BJ (cell line): ENCODE data around the gene SLC22A14. TPM values are rescaled to one million over a fixed set of nuclear protein-coding genes. Genes with fewer than 3 reads are reported as not detected.

ENCODE experiments used
- CTCF ChIA-PET: fragments of 350-600 bp; formaldehyde crosslinking; extraction: SDS; loops from one replicate; lab custom pipeline; 2021; ENCODE audit warnings: antibody characterized with exemption, inconsistent platforms; lab: Yijun Ruan, JAX
- POLR2A ChIA-PET: fragments of 300-600 bp; sonication (Branson Sonifier 250); formaldehyde crosslinking; extraction: SDS; loops from one replicate; lab custom pipeline; 2021; ENCODE audit warnings: antibody characterized with exemption; lab: Charles Lee
- DNase-seq: peaks from one replicate; pipeline ENCODE4 v3.0.0-alpha.2; 2011; ENCODE audit warnings: low read depth
- H3K27me3 ChIP-seq: 2 replicates; pipeline ENCODE4 v1.6.0; 2011; ENCODE audit warnings: low read length; ENCODE audit not compliant: control insufficient read depth, insufficient read depth
- H3K36me3 ChIP-seq: 2 replicates; pipeline ENCODE4 v1.5.1; 2011; ENCODE audit warnings: low read length; ENCODE audit not compliant: control insufficient read depth, insufficient read depth
- H3K4me3 ChIP-seq: 2 replicates; pipeline ENCODE4 v1.5.1; 2011; ENCODE audit warnings: low read depth, mild to moderate bottlenecking, control low read depth, low read length
- polyA plus RNA-seq: library from polyadenylated mRNA; depleted of rRNA; stranded (reverse); fragments of >200 nt; gene quantifications from 2 replicates; pipeline ENCODE4 v1.2.3, GENCODE V29; 2011
- TF ChIP-seq, protein P1 (sequence below): IDR thresholded peaks from 2 replicates; pipeline ENCODE4 v1.5.1; 2011; ENCODE audit warnings: low read depth, mild to moderate bottlenecking, control low read depth, inconsistent platforms, low read length, moderate library complexity; ENCODE audit not compliant: insufficient read depth

The SLC22A14 gene
- polyA plus RNA-seq, 1 experiment, result 0.15 TPM

DNA sequence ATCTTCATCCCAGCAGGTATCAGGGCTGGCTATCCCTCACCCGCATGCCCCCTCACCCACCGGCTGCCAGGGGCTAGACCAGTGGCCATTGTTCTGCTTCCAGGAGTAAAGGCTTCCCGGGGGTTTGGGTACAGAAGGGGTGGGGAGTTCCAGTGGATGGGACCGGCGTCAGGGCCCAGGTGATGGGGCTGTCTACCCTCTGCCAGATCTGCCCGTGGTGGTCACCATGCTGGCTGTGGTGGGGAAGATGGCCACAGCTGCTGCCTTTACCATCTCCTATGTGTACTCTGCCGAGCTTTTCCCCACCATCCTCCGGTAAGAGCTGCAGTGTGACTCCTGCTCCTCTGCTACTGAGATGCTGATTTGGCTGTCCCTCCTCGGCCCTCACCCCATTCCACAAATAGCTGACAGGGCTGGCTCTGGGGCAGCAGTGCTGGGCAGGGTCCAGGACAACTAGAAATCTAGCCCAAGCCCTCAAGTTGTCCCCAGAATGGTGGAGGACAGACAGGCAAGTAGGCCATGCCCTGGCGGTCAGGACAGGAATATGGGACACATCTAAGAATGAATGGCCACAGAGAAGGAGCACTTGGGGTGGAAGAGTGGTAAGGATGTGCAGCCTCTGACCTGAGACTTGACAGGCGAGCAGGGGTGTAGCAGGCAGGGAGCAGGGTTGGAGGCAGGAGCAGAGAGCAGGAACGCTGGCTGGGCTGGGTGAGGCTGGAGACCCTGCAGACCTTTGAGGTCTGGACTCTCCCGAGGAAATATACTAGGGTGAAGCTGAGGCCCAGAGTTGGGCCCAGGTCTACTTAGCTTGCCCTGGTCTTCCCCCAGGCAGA, 5.8 kb upstream of the SLC22A14 start:
- DNase-seq, result no peak
- Histone ChIP-seq H3K27me3 (no peaks in the 10 kb centered on the region), H3K36me3 (peaks cover 7% of the 10 kb centered on the region), H3K4me3 (no peak overlapping the region)
- POLR2A ChIA-PET, result no interaction called here
- TF ChIP-seq, protein P1, sequence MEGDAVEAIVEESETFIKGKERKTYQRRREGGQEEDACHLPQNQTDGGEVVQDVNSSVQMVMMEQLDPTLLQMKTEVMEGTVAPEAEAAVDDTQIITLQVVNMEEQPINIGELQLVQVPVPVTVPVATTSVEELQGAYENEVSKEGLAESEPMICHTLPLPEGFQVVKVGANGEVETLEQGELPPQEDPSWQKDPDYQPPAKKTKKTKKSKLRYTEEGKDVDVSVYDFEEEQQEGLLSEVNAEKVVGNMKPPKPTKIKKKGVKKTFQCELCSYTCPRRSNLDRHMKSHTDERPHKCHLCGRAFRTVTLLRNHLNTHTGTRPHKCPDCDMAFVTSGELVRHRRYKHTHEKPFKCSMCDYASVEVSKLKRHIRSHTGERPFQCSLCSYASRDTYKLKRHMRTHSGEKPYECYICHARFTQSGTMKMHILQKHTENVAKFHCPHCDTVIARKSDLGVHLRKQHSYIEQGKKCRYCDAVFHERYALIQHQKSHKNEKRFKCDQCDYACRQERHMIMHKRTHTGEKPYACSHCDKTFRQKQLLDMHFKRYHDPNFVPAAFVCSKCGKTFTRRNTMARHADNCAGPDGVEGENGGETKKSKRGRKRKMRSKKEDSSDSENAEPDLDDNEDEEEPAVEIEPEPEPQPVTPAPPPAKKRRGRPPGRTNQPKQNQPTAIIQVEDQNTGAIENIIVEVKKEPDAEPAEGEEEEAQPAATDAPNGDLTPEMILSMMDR, result no peak
- CTCF ChIA-PET, result interaction anchor here (1.0 to 1.3 kb wide), 2 partner anchors 22 to 204 kb away, joined by 3 read pairs; no protein-coding TSS in a partner anchor

DNA sequence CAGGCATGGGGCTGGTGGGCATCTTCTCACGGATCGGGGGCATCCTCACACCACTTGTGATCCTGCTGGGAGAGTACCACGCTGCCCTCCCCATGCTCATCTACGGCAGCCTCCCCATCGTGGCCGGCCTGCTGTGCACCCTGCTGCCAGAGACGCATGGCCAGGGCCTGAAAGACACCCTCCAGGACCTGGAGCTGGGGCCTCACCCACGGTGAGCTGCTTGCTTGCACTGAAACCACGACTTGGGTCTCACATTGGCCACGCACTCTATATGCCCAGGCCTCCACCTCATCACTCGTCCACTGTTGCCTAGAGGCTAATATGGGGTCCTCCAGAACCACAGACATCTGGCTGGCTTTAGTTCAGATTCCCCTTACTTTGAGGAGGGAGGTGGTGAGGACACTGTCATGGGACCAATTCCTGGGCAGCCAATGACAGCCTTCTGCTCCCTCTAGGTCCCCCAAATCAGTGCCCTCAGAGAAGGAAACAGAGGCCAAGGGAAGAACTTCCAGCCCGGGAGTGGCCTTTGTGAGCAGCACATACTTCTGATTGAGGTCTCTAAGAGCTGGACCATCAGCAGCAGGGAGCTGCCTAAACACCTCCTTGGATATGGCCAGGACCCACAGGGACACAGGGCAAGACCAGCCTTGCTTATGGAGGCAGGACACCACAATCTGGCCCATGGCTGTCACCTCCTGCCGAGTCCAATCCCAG, 5.0 kb upstream of the SLC22A14 start:
- ChIA-PET CTCF (interaction anchor here (0.8 to 1.0 kb wide), 2 partner anchors 21 to 70 kb away, joined by 3 read pairs; partner anchors contain the start of gene XYLB), POLR2A (no interaction called here)
- Histone ChIP-seq H3K36me3 (peaks cover 7% of the 10 kb centered on the region), H3K27me3 (no peaks in the 10 kb centered on the region), H3K4me3 (no peak overlapping the region)
- TF ChIP-seq, protein P1, result no peak
- no peak for DNase-seq

DNA sequence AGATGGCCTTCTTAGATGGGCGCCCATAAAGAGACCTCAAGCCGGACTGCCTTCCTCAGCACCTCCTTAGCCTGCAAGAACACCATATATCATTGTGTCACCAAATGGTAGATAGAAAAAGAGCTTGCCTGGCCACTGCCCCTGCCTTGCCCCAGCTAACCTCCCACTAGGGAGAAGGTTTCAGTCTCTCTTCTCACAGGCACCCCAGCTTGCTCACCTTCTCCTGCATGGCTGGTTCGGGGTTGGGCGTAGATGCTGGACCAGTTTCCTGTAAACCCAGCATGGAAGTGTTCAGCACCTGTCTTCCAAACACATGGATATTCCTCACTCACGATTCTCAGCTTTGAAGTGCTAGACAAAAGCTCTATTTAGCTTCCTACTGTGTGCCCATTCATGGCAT, 3.3 kb upstream of the SLC22A14 start:
- CTCF ChIA-PET, result no interaction called here
- POLR2A ChIA-PET, result no interaction called here

DNA sequence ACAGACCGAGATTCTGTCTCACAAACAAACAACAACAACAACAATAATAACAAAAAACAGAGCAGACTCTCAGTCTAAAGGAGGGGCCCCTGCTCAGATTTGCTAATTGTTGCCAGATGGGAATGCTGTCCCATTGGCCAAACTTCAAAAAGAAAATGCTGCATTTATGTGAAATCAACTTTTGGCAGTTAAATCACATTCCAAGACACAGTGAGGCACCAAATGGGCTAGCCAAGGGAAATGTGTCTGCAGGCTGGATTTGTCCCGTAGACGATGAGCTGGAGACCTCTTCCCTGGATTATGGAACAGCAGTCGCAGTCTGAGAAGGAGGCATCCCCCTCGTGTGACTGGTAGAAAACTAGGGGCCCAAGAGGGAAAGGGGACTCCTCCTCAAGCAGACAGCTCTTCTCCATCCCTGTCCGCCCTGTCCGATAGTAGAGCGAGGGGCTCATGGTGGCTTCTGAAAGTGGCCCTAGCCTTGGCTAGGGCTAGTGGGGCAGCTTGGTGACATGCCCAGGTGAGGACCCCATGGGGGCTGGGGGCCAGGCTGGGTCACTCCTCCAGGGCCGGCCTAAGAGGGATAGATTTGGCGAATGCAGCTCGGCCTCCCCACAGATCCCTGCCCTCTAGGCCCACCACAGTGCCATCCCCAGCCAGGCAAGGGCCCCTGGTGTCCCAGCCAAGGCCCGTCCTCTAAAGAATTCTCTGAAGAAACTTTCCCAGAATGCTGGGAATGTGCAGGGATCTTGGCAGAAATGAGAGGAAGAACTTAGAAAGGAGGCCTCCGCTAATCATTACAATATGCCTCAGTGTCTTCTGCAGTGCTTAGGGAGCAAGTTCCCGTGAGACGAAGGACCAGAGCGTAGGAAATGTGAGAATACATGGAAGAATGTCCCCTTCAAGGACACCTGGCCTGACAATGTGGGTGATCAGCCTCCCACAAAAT, 2.0 kb downstream of the SLC22A14 start:
- ChIA-PET POLR2A (no interaction called here), CTCF (interaction anchor here (3.4 kb wide), 1 partner anchor 15 kb away, joined by 15 read pairs; no protein-coding TSS in a partner anchor)
- DNase-seq, result peak; percentile 33
- Histone ChIP-seq H3K4me3 (no peak overlapping the region), H3K27me3 (no peaks in the 10 kb centered on the region), H3K36me3 (no peaks in the 10 kb centered on the region; the same call in 1 of the 2 replicates)
- TF ChIP-seq, protein P1, result no peak

More for the DNA sequence above, 3.3 kb upstream of the SLC22A14 start:
- TF ChIP-seq, protein P1, result no peak
- Histone ChIP-seq H3K27me3 (no peaks in the 10 kb centered on the region), H3K36me3 (peaks cover 7% of the 10 kb centered on the region), H3K4me3 (no peak overlapping the region)
- no peak for DNase-seq
